ENCODE data around the gene GSPT1.

- TF ChIP-seq POLR2A (IDR thresholded peaks at IDR 0.05) (no peak), CTCF (IDR thresholded peaks at IDR 0.05) (no peak)
These were observed 33.1 kb upstream of the GSPT1 start for GRCh38 chr16:11948819-11949218.

All from sigmoid colon (tissue), 3 donors.